Suprapubic skin (tissue), 3 donors: ENCODE measurements around the gene RAP1A.

Experiments
- CTCF ChIP-seq, 2 donors: fragments of 200-600 bp in 1 of 2; fragments of 450-650 bp in 1 of 2; sonication (generic) in 1 of 2; IDR thresholded peaks; one replicate each; pipeline ENCODE4 v1.5.1; 2016 to 2019; ENCODE audit warnings: antibody characterized with exemption in 2 of 2, mild to moderate bottlenecking in 1 of 2, moderate library complexity in 1 of 2
- POLR2AphosphoS5 ChIP-seq, 3 donors: sonication (generic); formaldehyde crosslinking; IDR thresholded peaks; one replicate each; pipeline ENCODE4 v1.6.1; 2017; ENCODE audit warnings: antibody characterized with exemption in 3 of 3

DNA sequence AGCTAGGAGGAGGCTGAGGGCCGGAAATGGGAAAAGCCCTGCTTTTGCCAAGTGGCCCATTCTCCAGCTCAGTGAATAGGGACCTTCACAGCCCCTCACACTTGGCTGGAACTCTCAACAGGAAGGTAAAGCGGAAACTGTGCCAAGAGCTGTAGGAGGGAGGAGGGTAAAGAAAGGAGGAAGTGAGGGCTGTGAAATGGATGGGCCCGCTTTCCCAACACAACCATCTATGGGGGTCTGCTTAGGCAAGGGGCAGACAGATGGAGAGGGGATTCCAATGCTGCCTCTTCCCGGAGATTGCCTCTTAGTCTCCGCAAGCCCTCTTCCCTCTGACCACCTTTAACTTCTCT lies 114.4 kb downstream of the RAP1A start:
- no peak for TF ChIP-seq CTCF (IDR thresholded peaks at IDR 0.05)
- TF ChIP-seq POLR2AphosphoS5 (IDR thresholded peaks at IDR 0.05) = no peak
